Mucosa of descending colon (tissue), 3 donors: ENCODE data around the gene GLIS1. TPM values are rescaled to one million over a fixed set of nuclear protein-coding genes. Genes with fewer than 3 reads are reported as not detected.
A peak's percentile ranks its signal among the peaks of the same experiment; 100 is the strongest.

Experiments used
- ATAC-seq: fragments of 200-7000 bp; cut with Tn5 transposase; one replicate; pipeline ENCODE4 v1.9.1; 2020; ENCODE audit warnings: mild to moderate bottlenecking, moderate library complexity
- DNase-seq, 3 donors: peaks; one replicate each; pipeline ENCODE4 v3.0.0-alpha.2; 2020
- H3K36me3 ChIP-seq: fragments of 200-600 bp; one replicate; pipeline ENCODE4 v1.8.0; 2021; ENCODE audit warnings: low read depth, mild to moderate bottlenecking
- H3K4me1 ChIP-seq: fragments of 200-600 bp; one replicate; pipeline ENCODE4 v1.8.0; 2021; ENCODE audit warnings: low read depth, mild to moderate bottlenecking
- H3K4me3 ChIP-seq: fragments of 200-600 bp; one replicate; pipeline ENCODE4 v1.8.0; 2021; ENCODE audit warnings: mild to moderate bottlenecking
- H3K9me3 ChIP-seq: fragments of 200-600 bp; one replicate; pipeline ENCODE4 v1.8.0; 2021; ENCODE audit warnings: mild to moderate bottlenecking
- CTCF ChIP-seq: fragments of 200-600 bp; IDR thresholded peaks from one replicate; pipeline ENCODE4 v1.8.0; 2022; ENCODE audit warnings: antibody characterized with exemption, mild to moderate bottlenecking
- intact Hi-C, 2 donors: fragments of 100-400 bp; cut with DNase I in 1 of 2; cut with micrococcal nuclease in 1 of 2; formaldehyde crosslinking; loops; one replicate each; pipeline versions ENCODE4 v1.11.0 to v1.11.1; 2022; cut with DNase I, micrococcal nuclease
- total RNA-seq, 3 donors: library from RNA; stranded (reverse); fragmentation: NEBNext Ultra II Directional in 2 of 3; extraction: Animal tissue kit (Norgen Biotek cat#: 25700) in 2 of 3; gene quantifications; one replicate each; pipeline versions ENCODE4 v1.2.1 to v1.2.4, GENCODE V29; 2021 to 2023
- donor health status: DM: no; HTN: no; CAD: no; lungs with moderate emphysema.
- donor health status: DM: no; HTN: no; CAD: no.
- donor health status: DM: no; HTN: yes; CAD: no.

Gene GLIS1
- total RNA-seq, 3 donors from 2014 or later: 0.09 to 0.24 (median 0.14) TPM

- Histone ChIP-seq H3K36me3 (no peaks in the 10 kb centered on the region), H3K4me3 (no peak overlapping the region), H3K4me1 (no peaks in the 10 kb centered on the region), H3K9me3 (no peaks in the 10 kb centered on the region)
- no peak for DNase-seq
- ATAC-seq: no peak
- intact Hi-C loops: no loop called here
- no peak for TF ChIP-seq CTCF
Observed at GRCh38 chr1:53601031-53601745, 137.8 kb downstream of the GLIS1 start.

- Histone ChIP-seq H3K4me3 (no peak overlapping the region), H3K36me3 (no peaks in the 10 kb centered on the region), H3K9me3 (no peaks in the 10 kb centered on the region), H3K4me1 (no peaks in the 10 kb centered on the region)
- peak; percentile 69 for ATAC-seq
- intact Hi-C loops: no loop called here
- TF ChIP-seq CTCF: no peak
- DNase-seq: no peak
Observed at GRCh38 chr1:53600561-53600960, 138.4 kb downstream of the GLIS1 start.

GRCh38 chr1:53600001-53600400 is 139.0 kb downstream of the GLIS1 start:
- Histone ChIP-seq H3K9me3 (no peaks in the 10 kb centered on the region), H3K36me3 (no peaks in the 10 kb centered on the region), H3K4me3 (no peak overlapping the region), H3K4me1 (no peaks in the 10 kb centered on the region)
- no peak for DNase-seq
- ATAC-seq: no peak
- intact Hi-C loops: no loop called here
- no peak for TF ChIP-seq CTCF

GRCh38 chr1:53599481-53599880 is 139.5 kb downstream of the GLIS1 start:
- no peaks in the 10 kb centered on the region for H3K36me3 ChIP-seq
- no peaks in the 10 kb centered on the region for H3K4me1 ChIP-seq
- H3K4me3 ChIP-seq: no peak overlapping the region
- intact Hi-C loops: no loop called here
- no peaks in the 10 kb centered on the region for H3K9me3 ChIP-seq
- TF ChIP-seq CTCF: no peak
- DNase-seq (no peak), ATAC-seq (no peak)

- ATAC-seq: no peak
- intact Hi-C loops: no loop called here
Observed at GRCh38 chr1:53598966-53599365, 140.0 kb downstream of the GLIS1 start.

More at GRCh38 chr1:53598966-53599365, 140.0 kb downstream of the GLIS1 start:
- Histone ChIP-seq H3K36me3 (no peaks in the 10 kb centered on the region), H3K9me3 (no peaks in the 10 kb centered on the region), H3K4me3 (no peak overlapping the region), H3K4me1 (no peaks in the 10 kb centered on the region)
- no peak for TF ChIP-seq CTCF
- no peak for DNase-seq
